CD14-positive monocyte (primary cell): Measurements from ENCODE around the gene KLHL30. TPM values are rescaled to one million over a fixed set of nuclear protein-coding genes. Genes with fewer than 3 reads are reported as not detected.

Source experiments
- DNase-seq, 3 donors: peaks; one replicate each; pipeline ENCODE4 v3.0.0-alpha.2; 2011 to 2022
- H2AFZ ChIP-seq: 2 replicates; pipeline ENCODE4 v1.6.0; 2012; ENCODE audit warnings: mild to moderate bottlenecking, low read depth, low read length, inconsistent platforms; ENCODE audit not compliant: insufficient read depth, poor library complexity, severe bottlenecking
- H3K27ac ChIP-seq, 2 donors: 1 replicate in 1 of 2; 2 replicates in 1 of 2; pipeline ENCODE4 v1.5.1; 2012 to 2013; ENCODE audit warnings: low read length in 2 of 2, control low read depth in 1 of 2, inconsistent platforms in 1 of 2, low read depth in 1 of 2, mild to moderate bottlenecking in 1 of 2
- H3K27me3 ChIP-seq, 2 donors: one replicate each; pipeline versions ENCODE4 v1.6.0 to v1.6.1; 2011 to 2013; ENCODE audit warnings: low read length in 2 of 2; ENCODE audit not compliant: control insufficient read depth in 2 of 2, insufficient read depth in 2 of 2
- H3K36me3 ChIP-seq, 2 donors: replicated peaks in 1 of 2; 1 replicate in 1 of 2; 2 replicates in 1 of 2; pipeline versions ENCODE4 v1.5.1 to v1.6.1; 2012 to 2013; ENCODE audit warnings: low read length in 2 of 2, control low read depth in 1 of 2, inconsistent platforms in 1 of 2, mild to moderate bottlenecking in 1 of 2; ENCODE audit not compliant: insufficient read depth in 2 of 2, control insufficient read depth in 1 of 2
- H3K4me1 ChIP-seq, 2 donors: 1 replicate in 1 of 2; 2 replicates in 1 of 2; pipeline versions ENCODE4 v1.5.1 to v1.6.1; 2012 to 2013; ENCODE audit warnings: low read length in 2 of 2, control low read depth in 1 of 2, inconsistent platforms in 1 of 2, mild to moderate bottlenecking in 1 of 2, moderate library complexity in 1 of 2; ENCODE audit not compliant: insufficient read depth in 2 of 2, control insufficient read depth in 1 of 2
- H3K4me2 ChIP-seq: replicated peaks from 2 replicates; pipeline ENCODE3; 2012; ENCODE audit warnings: low read length, moderate library complexity, mild to moderate bottlenecking; ENCODE audit not compliant: poor library complexity, severe bottlenecking; ENCODE audit errors: extremely low read depth
- H3K4me3 ChIP-seq, 3 experiments: fragments of 200-600 bp in 1 of 3; sonication (generic) in 1 of 3; replicated peaks in 1 of 3; 1 replicate in 2 of 3; 2 replicates in 1 of 3; pipeline ENCODE4 v1.5.1; 2011 to 2013; ENCODE audit warnings: low read length in 3 of 3, mild to moderate bottlenecking in 3 of 3, control low read depth in 2 of 3, low read depth in 2 of 3, inconsistent platforms in 1 of 3, moderate library complexity in 1 of 3
- H3K79me2 ChIP-seq: 2 replicates; pipeline ENCODE4 v1.6.0; 2012; ENCODE audit warnings: mild to moderate bottlenecking, control low read depth, inconsistent platforms, low read length, moderate library complexity; ENCODE audit not compliant: insufficient read depth
- H3K9ac ChIP-seq: 2 replicates; pipeline ENCODE4 v1.6.0; 2017; ENCODE audit warnings: low read length, mild to moderate bottlenecking; ENCODE audit not compliant: insufficient read depth, poor library complexity, severe bottlenecking
- H3K9me3 ChIP-seq, 2 donors: replicated peaks in 1 of 2; 1 replicate in 1 of 2; 2 replicates in 1 of 2; pipeline versions ENCODE4 v1.5.1 to v1.6.1; 2012 to 2013; ENCODE audit warnings: low read length in 2 of 2, control low read depth in 1 of 2; ENCODE audit not compliant: control insufficient read depth in 1 of 2, insufficient read depth in 1 of 2
- H4K20me1 ChIP-seq: 2 replicates; pipeline ENCODE4 v1.6.0; 2012; ENCODE audit warnings: mild to moderate bottlenecking, low read length, control low read depth, moderate library complexity; ENCODE audit not compliant: insufficient read depth
- H3K27ac Mint-ChIP-seq, 7 donors: one replicate each; pipeline ENCODE4 v1.8.0; 2020; ENCODE audit warnings: mild to moderate bottlenecking in 7 of 7, mixed read lengths in 7 of 7, moderate library complexity in 6 of 7, inconsistent platforms in 2 of 7
- H3K27me3 Mint-ChIP-seq, 3 donors: one replicate each; pipeline ENCODE4 v1.8.0; 2021 to 2022; ENCODE audit warnings: low read depth in 3 of 3, mild to moderate bottlenecking in 3 of 3, mixed read lengths in 3 of 3, moderate library complexity in 3 of 3, inconsistent platforms in 1 of 3
- H3K36me3 Mint-ChIP-seq, 2 donors: one replicate each; pipeline ENCODE4 v1.8.0; 2020; ENCODE audit warnings: mixed read lengths in 2 of 2, inconsistent platforms in 1 of 2, mild to moderate bottlenecking in 1 of 2
- H3K4me1 Mint-ChIP-seq: one replicate; pipeline ENCODE4 v1.8.0; 2020; ENCODE audit warnings: mild to moderate bottlenecking, mixed read lengths
- H3K4me3 Mint-ChIP-seq, 2 donors: one replicate each; pipeline ENCODE4 v1.8.0; 2020; ENCODE audit warnings: mild to moderate bottlenecking in 2 of 2, mixed read lengths in 2 of 2, moderate library complexity in 1 of 2
- H3K9me3 Mint-ChIP-seq, 7 donors: one replicate each; pipeline ENCODE4 v1.8.0; 2020 to 2022; ENCODE audit warnings: mixed read lengths in 7 of 7, mild to moderate bottlenecking in 6 of 7, moderate library complexity in 6 of 7, inconsistent platforms in 2 of 7
- WGBS: methylation state at CpG from one replicate; pipeline ENCODE4 v1.1.5; 2013; ENCODE audit warnings: missing lambda C conversion rate; ENCODE audit not compliant: insufficient coverage; 5-methylcytosine and 5-hydroxymethylcytosine counted together
- intact Hi-C, 2 donors: fragments of 100-400 bp; cut with micrococcal nuclease; formaldehyde crosslinking; loops; one replicate each; pipeline versions ENCODE4 v1.15.0 to v1.15.1; 2023
- polyA plus RNA-seq, 3 donors: library from polyadenylated mRNA; depleted of rRNA in 1 of 3; unstranded in 2 of 3; stranded (reverse) in 1 of 3; fragments of 300-500 nt in 2 of 3; fragments of >200 nt in 1 of 3; fragmentation: Illumina TruSeq in 2 of 3; gene quantifications; 1 replicate in 2 of 3; 2 replicates in 1 of 3; pipeline ENCODE4 v1.2.3, GENCODE V29; 2012 to 2021
- TF ChIP-seq, protein P1 (sequence below): fragments of 200-600 bp; IDR thresholded peaks from one replicate; pipeline ENCODE4 v1.8.0; 2022; ENCODE audit warnings: antibody characterized with exemption, mild to moderate bottlenecking

KLHL30 gene
- polyA plus RNA-seq, 3 donors, result 0.01 to 0.14 TPM; not detected in 1

DNA sequence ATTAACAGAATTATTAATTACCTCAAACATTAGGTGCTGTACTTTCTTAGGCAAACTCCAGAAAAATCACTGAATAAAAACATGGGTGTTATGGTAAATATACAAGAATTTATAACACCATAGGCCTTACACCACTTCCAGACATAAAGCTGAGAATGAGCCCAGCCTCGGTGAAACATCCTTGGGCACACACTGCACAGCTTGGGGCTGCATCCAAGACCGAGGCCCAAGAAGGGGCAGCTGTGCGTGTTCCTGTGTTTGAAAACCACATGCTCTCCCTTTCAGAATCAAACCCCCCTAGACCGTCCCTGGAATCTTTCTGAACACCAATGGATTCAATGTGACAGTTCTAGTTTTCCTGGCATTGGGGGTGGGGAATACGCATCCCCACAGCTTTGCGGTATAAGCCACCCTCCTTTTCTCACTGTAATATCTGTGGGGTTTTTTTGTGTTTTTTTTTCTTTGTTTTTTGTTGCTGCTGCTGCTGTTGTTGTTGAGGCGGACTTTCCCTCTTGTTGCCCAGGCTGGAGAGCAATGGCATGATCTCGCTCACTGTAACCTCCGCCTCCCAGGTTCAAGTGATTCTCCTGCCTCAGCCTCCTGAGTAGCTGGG lies 33.2 kb downstream of the KLHL30 start:
- TF ChIP-seq, protein P1, sequence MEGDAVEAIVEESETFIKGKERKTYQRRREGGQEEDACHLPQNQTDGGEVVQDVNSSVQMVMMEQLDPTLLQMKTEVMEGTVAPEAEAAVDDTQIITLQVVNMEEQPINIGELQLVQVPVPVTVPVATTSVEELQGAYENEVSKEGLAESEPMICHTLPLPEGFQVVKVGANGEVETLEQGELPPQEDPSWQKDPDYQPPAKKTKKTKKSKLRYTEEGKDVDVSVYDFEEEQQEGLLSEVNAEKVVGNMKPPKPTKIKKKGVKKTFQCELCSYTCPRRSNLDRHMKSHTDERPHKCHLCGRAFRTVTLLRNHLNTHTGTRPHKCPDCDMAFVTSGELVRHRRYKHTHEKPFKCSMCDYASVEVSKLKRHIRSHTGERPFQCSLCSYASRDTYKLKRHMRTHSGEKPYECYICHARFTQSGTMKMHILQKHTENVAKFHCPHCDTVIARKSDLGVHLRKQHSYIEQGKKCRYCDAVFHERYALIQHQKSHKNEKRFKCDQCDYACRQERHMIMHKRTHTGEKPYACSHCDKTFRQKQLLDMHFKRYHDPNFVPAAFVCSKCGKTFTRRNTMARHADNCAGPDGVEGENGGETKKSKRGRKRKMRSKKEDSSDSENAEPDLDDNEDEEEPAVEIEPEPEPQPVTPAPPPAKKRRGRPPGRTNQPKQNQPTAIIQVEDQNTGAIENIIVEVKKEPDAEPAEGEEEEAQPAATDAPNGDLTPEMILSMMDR, result no peak
- Histone ChIP-seq H3K9ac (no peak overlapping the region), H4K20me1 (no peaks in the 10 kb centered on the region), H3K9me3 (no peaks in the 10 kb centered on the region), H3K27ac (no peak overlapping the region), H3K4me3 (no peak overlapping the region), H2AFZ (no peak overlapping the region), H3K27me3 (no peaks in the 10 kb centered on the region), H3K36me3 (peaks cover 74 to 91% of the 10 kb centered on the region in 2 donors), H3K79me2 (no peaks in the 10 kb centered on the region), H3K4me2 (no peak overlapping the region), H3K4me1 (no peaks in the 10 kb centered on the region)
- Mint-ChIP-seq H3K27me3 (peaks cover 0 to 3% (median 1%) of the 10 kb centered on the region in 3 donors), H3K36me3 (peaks cover 82 to 94% of the 10 kb centered on the region in 2 donors), H3K4me3 (no peak overlapping the region), H3K27ac (no peak overlapping the region), H3K4me1 (peaks cover 7% of the 10 kb centered on the region), H3K9me3 (no peaks in the 10 kb centered on the region)
- no peak for DNase-seq
- intact Hi-C loops, result no loop called here
- WGBS, result 94% methylated on average over 3 of the region's 9 CpGs

DNA sequence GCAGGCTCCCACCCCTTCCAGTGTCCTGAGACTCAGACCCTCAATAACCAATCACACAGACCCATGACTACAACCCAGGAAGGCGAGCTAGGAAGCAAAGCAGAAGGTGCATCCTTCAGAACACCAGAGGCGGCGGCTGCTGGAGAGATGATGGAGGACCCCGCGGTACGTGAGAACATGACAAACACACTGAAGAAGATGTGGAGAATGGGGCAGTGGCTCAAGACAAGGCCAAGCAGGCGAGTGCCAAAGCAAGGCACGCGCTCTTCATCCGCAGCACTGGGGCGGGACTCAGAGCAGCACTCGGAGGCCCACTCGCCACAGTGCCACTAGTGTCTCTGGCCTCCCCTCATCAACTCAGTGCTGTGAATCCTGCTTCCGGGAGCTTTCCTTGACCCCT lies 34.0 kb downstream of the KLHL30 start:
- H3K4me3 ChIP-seq, result no peak overlapping the region
- Mint-ChIP-seq H3K27me3 (peaks cover 0 to 3% (median 1%) of the 10 kb centered on the region in 3 donors), H3K36me3 (peaks cover 85 to 95% of the 10 kb centered on the region in 2 donors), H3K4me1 (peaks cover 7% of the 10 kb centered on the region), H3K9me3 (no peaks in the 10 kb centered on the region), H3K4me3 (no peak overlapping the region), H3K27ac (peak overlapping the region in 4 of 7 donors; percentile 3 to 74 (median 34))
- no peaks in the 10 kb centered on the region for H3K79me2 ChIP-seq
- H3K4me2 ChIP-seq, result no peak overlapping the region
- H3K9me3 ChIP-seq, result no peaks in the 10 kb centered on the region
- TF ChIP-seq, protein P1, result no peak
- H2AFZ ChIP-seq, result no peak overlapping the region
- H3K36me3 ChIP-seq, result peaks cover 80 to 97% of the 10 kb centered on the region in 2 donors
- no peak overlapping the region for H3K27ac ChIP-seq
- 96% methylated on average over 10 of the region's 14 CpGs for WGBS
- H3K9ac ChIP-seq, result no peak overlapping the region
- intact Hi-C loops, result no loop called here
- H3K4me1 ChIP-seq, result no peaks in the 10 kb centered on the region
- H4K20me1 ChIP-seq, result no peaks in the 10 kb centered on the region
- no peaks in the 10 kb centered on the region for H3K27me3 ChIP-seq
- DNase-seq, result no peak
